PC-3 (cell line): ENCODE results near the gene PRKN. TPM values are rescaled to one million over a fixed set of nuclear protein-coding genes. Genes with fewer than 3 reads are reported as not detected.
A peak's percentile ranks its signal among the peaks of the same experiment; 100 is the strongest.

ENCODE experiments used
- ATAC-seq: fragments of 200-7000 bp; cut with Tn5 transposase; 2 replicates; pipeline ENCODE4 v1.9.1; 2020; ENCODE audit warnings: mild to moderate bottlenecking, moderate library complexity
- BruUV-seq: library from RNA; stranded (reverse); fragments of 400-500 nt; replicated peaks from 2 replicates; lab custom pipeline; 2021; lab: Mats Ljungman, UMichigan
- CTCF ChIA-PET: fragments of 300-600 bp; sonication (Branson Sonifier 250); formaldehyde crosslinking; loops from one replicate; lab custom pipeline; 2022; ENCODE audit warnings: antibody characterized with exemption; lab: Charles Lee
- POLR2A ChIA-PET: fragments of 300-600 bp; sonication (Branson Sonifier 250); formaldehyde crosslinking; loops from one replicate; lab custom pipeline; 2022; ENCODE audit warnings: antibody characterized with exemption; ENCODE audit not compliant: unreplicated experiment; lab: Charles Lee
- DNase-seq: peaks from one replicate; pipeline ENCODE4 v3.0.0-alpha.2; 2015
- H2AFZ ChIP-seq: fragments of 300-600 bp; sonication (generic); 2 replicates; pipeline ENCODE4 v1.6.0; 2016; ENCODE audit warnings: antibody characterized with exemption, low read length
- H3F3A ChIP-seq: fragments of 300-600 bp; sonication (generic); one replicate; pipeline ENCODE4 v1.6.0; 2017; ENCODE audit warnings: antibody characterized with exemption, low read length, control low read depth, mild to moderate bottlenecking; ENCODE audit not compliant: unreplicated experiment
- H3K27ac ChIP-seq: fragments of 300-600 bp; sonication (generic); 2 replicates; pipeline ENCODE4 v1.5.1; 2016; ENCODE audit warnings: mild to moderate bottlenecking, low read length
- H3K27me3 ChIP-seq: fragments of 300-600 bp; sonication (generic); 2 replicates; pipeline ENCODE4 v1.6.1; 2016; ENCODE audit warnings: low read length, mixed read lengths
- H3K36me3 ChIP-seq: fragments of 300-600 bp; sonication (generic); 2 replicates; pipeline ENCODE4 v1.6.1; 2016; ENCODE audit warnings: low read depth, mixed run types, low read length, mixed read lengths
- H3K4me1 ChIP-seq: fragments of 300-600 bp; sonication (generic); 2 replicates; pipeline ENCODE4 v1.5.1; 2016; ENCODE audit warnings: low read length; ENCODE audit not compliant: insufficient read depth
- H3K4me2 ChIP-seq: fragments of 300-600 bp; sonication (generic); 2 replicates; pipeline ENCODE4 v1.6.0; 2016; ENCODE audit warnings: low read length
- H3K4me3 ChIP-seq: fragments of 300-600 bp; sonication (generic); 2 replicates; pipeline ENCODE4 v1.5.1; 2016; ENCODE audit warnings: mild to moderate bottlenecking, low read length, mixed read lengths
- H3K79me2 ChIP-seq: fragments of 300-600 bp; sonication (generic); 2 replicates; pipeline ENCODE4 v1.6.1; 2017; ENCODE audit warnings: low read length, mixed read lengths
- H3K9ac ChIP-seq: fragments of 300-600 bp; sonication (generic); 2 replicates; pipeline ENCODE4 v1.6.0; 2016; ENCODE audit warnings: mild to moderate bottlenecking, low read length
- H3K9me2 ChIP-seq: fragments of 300-600 bp; sonication (generic); replicated peaks from 2 replicates; pipeline ENCODE4 v1.6.1; 2016; ENCODE audit warnings: mixed run types, low read length, mixed read lengths
- H3K9me3 ChIP-seq: fragments of 300-600 bp; sonication (generic); 2 replicates; pipeline ENCODE4 v1.6.1; 2016; ENCODE audit warnings: low read length, mixed read lengths
- H4K20me1 ChIP-seq: fragments of 300-600 bp; sonication (generic); 2 replicates; pipeline ENCODE4 v1.6.1; 2016; ENCODE audit warnings: low read length, mixed read lengths
- EZH2 ChIP-seq: fragments of 300-600 bp; sonication (generic); IDR thresholded peaks from one replicate; pipeline ENCODE4 v1.6.1; 2017; ENCODE audit warnings: antibody characterized with exemption, mild to moderate bottlenecking, low read length; ENCODE audit not compliant: unreplicated experiment
- EZH2phosphoT487 ChIP-seq: fragments of 300-600 bp; sonication (generic); IDR thresholded peaks from 2 replicates; pipeline ENCODE4 v1.6.1; 2018; ENCODE audit warnings: mild to moderate bottlenecking, antibody characterized with exemption, low read length, borderline replicate concordance
- intact Hi-C: fragments of 100-400 bp; cut with micrococcal nuclease; formaldehyde crosslinking; loops from 2 replicates; pipeline ENCODE4 v1.9.0; 2023
- total RNA-seq: library from RNA; depleted of rRNA; stranded (reverse); fragments of >200 nt; gene quantifications from 2 replicates; pipeline ENCODE4 v1.2.3, GENCODE V29; 2014
- TF ChIP-seq, protein P1 (sequence below): fragments of 300-600 bp; sonication (generic); conservative IDR thresholded peaks from 2 replicates; pipeline ENCODE4 v1.5.1; 2017; ENCODE audit warnings: antibody characterized with exemption, low read depth, mild to moderate bottlenecking, low read length

The PRKN gene
- total RNA-seq, 1 experiment from 2014 or later: not detected

GRCh38 chr6:161368514-161368913, 1359.1 kb downstream of the PRKN start:
- Histone ChIP-seq H3K9ac (peak overlapping the region; percentile 36; the same call in 1 of the 2 replicates), H3K4me3 (no peak overlapping the region), H3K4me2 (no peak overlapping the region), H3K79me2 (no peaks in the 10 kb centered on the region), H3K4me1 (peaks cover 12% of the 10 kb centered on the region), H3K36me3 (no peaks in the 10 kb centered on the region), H3K9me3 (no peaks in the 10 kb centered on the region), H3K9me2 (no peaks in the 10 kb centered on the region), H2AFZ (no peak overlapping the region), H3K27me3 (no peaks in the 10 kb centered on the region), H3F3A (no peaks in the 10 kb centered on the region), H3K27ac (peak overlapping the region; percentile 73), H4K20me1 (no peaks in the 10 kb centered on the region)
- ChIA-PET POLR2A (no interaction called here), CTCF (no interaction called here)
- no peak for ATAC-seq
- TF ChIP-seq, protein P1, sequence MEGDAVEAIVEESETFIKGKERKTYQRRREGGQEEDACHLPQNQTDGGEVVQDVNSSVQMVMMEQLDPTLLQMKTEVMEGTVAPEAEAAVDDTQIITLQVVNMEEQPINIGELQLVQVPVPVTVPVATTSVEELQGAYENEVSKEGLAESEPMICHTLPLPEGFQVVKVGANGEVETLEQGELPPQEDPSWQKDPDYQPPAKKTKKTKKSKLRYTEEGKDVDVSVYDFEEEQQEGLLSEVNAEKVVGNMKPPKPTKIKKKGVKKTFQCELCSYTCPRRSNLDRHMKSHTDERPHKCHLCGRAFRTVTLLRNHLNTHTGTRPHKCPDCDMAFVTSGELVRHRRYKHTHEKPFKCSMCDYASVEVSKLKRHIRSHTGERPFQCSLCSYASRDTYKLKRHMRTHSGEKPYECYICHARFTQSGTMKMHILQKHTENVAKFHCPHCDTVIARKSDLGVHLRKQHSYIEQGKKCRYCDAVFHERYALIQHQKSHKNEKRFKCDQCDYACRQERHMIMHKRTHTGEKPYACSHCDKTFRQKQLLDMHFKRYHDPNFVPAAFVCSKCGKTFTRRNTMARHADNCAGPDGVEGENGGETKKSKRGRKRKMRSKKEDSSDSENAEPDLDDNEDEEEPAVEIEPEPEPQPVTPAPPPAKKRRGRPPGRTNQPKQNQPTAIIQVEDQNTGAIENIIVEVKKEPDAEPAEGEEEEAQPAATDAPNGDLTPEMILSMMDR: no peak
- TF ChIP-seq EZH2phosphoT487 (no peak), EZH2 (no peak)
- DNase-seq: no peak
- BruUV-seq: no TSS peak
- intact Hi-C loops: no loop called here

- no peaks in the 10 kb centered on the region for H4K20me1 ChIP-seq
- H3K9ac ChIP-seq: no peak overlapping the region
- H3K9me2 ChIP-seq: no peaks in the 10 kb centered on the region
- intact Hi-C loops: no loop called here
- ChIA-PET POLR2A (interaction anchor here (0.6 kb wide), 1 partner anchor 93 kb away, joined by 4 read pairs; the partner anchor contains the start of gene AGPAT4), CTCF (no interaction called here)
- no peaks in the 10 kb centered on the region for H3K36me3 ChIP-seq
- no peaks in the 10 kb centered on the region for H3F3A ChIP-seq
- DNase-seq (no peak), ATAC-seq (no peak)
- no peak overlapping the region for H3K4me2 ChIP-seq
- no peaks in the 10 kb centered on the region for H3K9me3 ChIP-seq
- no TSS peak for BruUV-seq
- TF ChIP-seq, protein P1: no peak
- TF ChIP-seq EZH2 (no peak), EZH2phosphoT487 (no peak)
- H2AFZ ChIP-seq: no peak overlapping the region
- no peak overlapping the region for H3K27ac ChIP-seq
- H3K4me1 ChIP-seq: peaks cover 11% of the 10 kb centered on the region
- no peak overlapping the region for H3K4me3 ChIP-seq
- no peaks in the 10 kb centered on the region for H3K27me3 ChIP-seq
- H3K79me2 ChIP-seq: no peaks in the 10 kb centered on the region
These were observed 1360.1 kb downstream of the PRKN start for GRCh38 chr6:161367472-161367871.

GRCh38 chr6:161366301-161366923, 1361.2 kb downstream of the PRKN start:
- intact Hi-C loops: no loop called here
- ChIA-PET CTCF (no interaction called here), POLR2A (no interaction called here)
- Histone ChIP-seq H3K36me3 (no peaks in the 10 kb centered on the region), H3K27ac (no peak overlapping the region), H2AFZ (no peak overlapping the region), H3K27me3 (no peaks in the 10 kb centered on the region), H3K9ac (no peak overlapping the region), H3K4me3 (no peak overlapping the region), H3K4me2 (no peak overlapping the region), H3K79me2 (no peaks in the 10 kb centered on the region), H3F3A (no peaks in the 10 kb centered on the region), H3K9me3 (no peaks in the 10 kb centered on the region), H4K20me1 (no peaks in the 10 kb centered on the region), H3K9me2 (no peaks in the 10 kb centered on the region), H3K4me1 (peaks cover 11% of the 10 kb centered on the region)
- TF ChIP-seq EZH2 (no peak), EZH2phosphoT487 (no peak)
- TF ChIP-seq, protein P1: no peak
- DNase-seq (no peak), ATAC-seq (no peak)
- BruUV-seq: no TSS peak
